ENCODE results near the gene CNTNAP2.

CNTNAP2 gene

GRCh38 chr7:147428075-147428474 is 1311.5 kb downstream of the CNTNAP2 start:
- DNase-seq = no peak

GRCh38 chr7:147429961-147430360 is 1313.4 kb downstream of the CNTNAP2 start:
- DNase-seq = no peak

- no peak for DNase-seq
Measured at GRCh38 chr7:147432079-147432478, 1315.5 kb downstream of the CNTNAP2 start.

- no peak for DNase-seq
Measured at GRCh38 chr7:147432576-147432975, 1316.0 kb downstream of the CNTNAP2 start.

GRCh38 chr7:147436718-147437117 is 1320.1 kb downstream of the CNTNAP2 start:
- DNase-seq = no peak

GRCh38 chr7:147438216-147438615 is 1321.6 kb downstream of the CNTNAP2 start:
- no peak for DNase-seq

GRCh38 chr7:147443942-147444341 is 1327.3 kb downstream of the CNTNAP2 start:
- DNase-seq = no peak

GRCh38 chr7:147452816-147453215 is 1336.2 kb downstream of the CNTNAP2 start:
- no peak for DNase-seq

GRCh38 chr7:147465223-147465622 is 1348.6 kb downstream of the CNTNAP2 start:
- no peak for DNase-seq

- DNase-seq = no peak
Measured at GRCh38 chr7:147472556-147472955, 1356.0 kb downstream of the CNTNAP2 start.

GRCh38 chr7:147474862-147475261 is 1358.3 kb downstream of the CNTNAP2 start:
- no peak for DNase-seq

GRCh38 chr7:147477526-147477925 is 1360.9 kb downstream of the CNTNAP2 start:
- no peak for DNase-seq

- DNase-seq = no peak
Measured at GRCh38 chr7:147478796-147479195, 1362.2 kb downstream of the CNTNAP2 start.

- no peak for DNase-seq
Measured at GRCh38 chr7:147483634-147484292, 1367.2 kb downstream of the CNTNAP2 start.

GRCh38 chr7:147485660-147486210 is 1369.1 kb downstream of the CNTNAP2 start:
- no peak for DNase-seq

- DNase-seq = no peak
Measured at GRCh38 chr7:147492606-147493005, 1376.0 kb downstream of the CNTNAP2 start.

- no peak for DNase-seq
Measured at GRCh38 chr7:147496209-147496608, 1379.6 kb downstream of the CNTNAP2 start.

- DNase-seq = no peak
Measured at GRCh38 chr7:147497246-147497645, 1380.6 kb downstream of the CNTNAP2 start.

- DNase-seq = no peak
Measured at GRCh38 chr7:147498081-147498480, 1381.5 kb downstream of the CNTNAP2 start.

GRCh38 chr7:147509035-147509501 is 1392.5 kb downstream of the CNTNAP2 start:
- no peak for DNase-seq

GRCh38 chr7:147509541-147510200 is 1393.1 kb downstream of the CNTNAP2 start:
- no peak for DNase-seq

GRCh38 chr7:147510201-147510542 is 1393.6 kb downstream of the CNTNAP2 start:
- DNase-seq = no peak

GRCh38 chr7:147510923-147511322 is 1394.3 kb downstream of the CNTNAP2 start:
- no peak for DNase-seq

GRCh38 chr7:147513451-147513850 is 1396.8 kb downstream of the CNTNAP2 start:
- DNase-seq = no peak
